K562 (cell line): Measurements from ENCODE around the gene CAV1. TPM values are rescaled to one million over a fixed set of nuclear protein-coding genes. Genes with fewer than 3 reads are reported as not detected.

Experiments
- ATAC-seq: fragments of 200-7000 bp; cut with Tn5 transposase; 3 replicates; pipeline ENCODE4 v1.9.1; 2020; ENCODE audit warnings: moderate library complexity
- BruUV-seq: library from RNA; stranded (reverse); fragments of 400-500 nt; replicated peaks from 2 replicates; lab custom pipeline; 2021; lab: Mats Ljungman, UMichigan
- CTCF ChIA-PET: fragments of 300-600 bp; formaldehyde crosslinking; extraction: SDS; loops from one replicate; lab custom pipeline; 2021; ENCODE audit warnings: low intra/inter-chr PET ratio; lab: Yijun Ruan, JAX
- POLR2A ChIA-PET: fragments of 300-600, 350-650 bp; sonication (Branson Sonifier 250); formaldehyde crosslinking; extraction: SDS; loops from one replicate; lab custom pipeline; 2021; ENCODE audit warnings: antibody characterized with exemption, inconsistent platforms; lab: Yijun Ruan, JAX
- DNase-seq, 4 experiments: peaks; one replicate each; pipeline versions ENCODE4 v3.0.0 to v3.0.0-alpha.2; 2011 to 2018; ENCODE audit warnings: low spot score in 3 of 4, mixed read lengths in 3 of 4; ENCODE audit errors: extremely low read depth in 1 of 4
- FAIRE-seq: peaks from 2 replicates; lab custom pipeline; 2011; peaks lifted over from hg19 to GRCh38; lab: Jason Lieb, UNC
- H2AFZ ChIP-seq: 2 replicates; pipeline ENCODE4 v1.6.0; 2011; ENCODE audit warnings: low read depth, low read length, control low read depth, inconsistent platforms
- H3K27ac ChIP-seq: fragments of 200-600 bp; 3 replicates; pipeline ENCODE4 v1.8.0; 2011; ENCODE audit warnings: low read depth, mild to moderate bottlenecking, control low read depth, inconsistent platforms, low read length, moderate library complexity, mixed read lengths; ENCODE audit errors: extremely low read depth
- H3K27me3 ChIP-seq, 2 experiments: fragments of 300-600 bp in 1 of 2; 2 replicates in 1 of 2; 3 replicates in 1 of 2; pipeline versions ENCODE4 v1.6.0 to v1.8.0; 2011; ENCODE audit warnings: inconsistent platforms in 2 of 2, low read length in 2 of 2, mild to moderate bottlenecking in 1 of 2, mixed read lengths in 1 of 2, moderate library complexity in 1 of 2; ENCODE audit not compliant: control insufficient read depth in 2 of 2, insufficient read depth in 2 of 2
- H3K36me3 ChIP-seq: fragments of 300-600 bp; 3 replicates; pipeline ENCODE4 v1.8.0; 2011; ENCODE audit warnings: mild to moderate bottlenecking, low read length, inconsistent platforms; ENCODE audit not compliant: control insufficient read depth, insufficient read depth
- H3K4me1 ChIP-seq, 2 experiments: fragments of 200-600 bp in 1 of 2; replicated peaks in 1 of 2; 2 replicates in 1 of 2; 3 replicates in 1 of 2; pipeline versions ENCODE4 v1.5.1 to v1.8.0; 2011; ENCODE audit warnings: inconsistent platforms in 2 of 2, low read length in 2 of 2, mild to moderate bottlenecking in 1 of 2, mixed read lengths in 1 of 2, moderate library complexity in 1 of 2; ENCODE audit not compliant: control insufficient read depth in 2 of 2, insufficient read depth in 2 of 2
- H3K4me2 ChIP-seq: 2 replicates; pipeline ENCODE4 v1.6.1; 2011; ENCODE audit warnings: low read length, control low read depth, inconsistent platforms, mixed read lengths; ENCODE audit not compliant: insufficient read depth
- H3K4me3 ChIP-seq: fragments of 200-600 bp; sonication (generic), shearing (Covaris generic); 2 replicates; pipeline ENCODE4 v1.5.1; 2016; ENCODE audit warnings: control low read depth, inconsistent platforms
- H3K79me2 ChIP-seq: fragments of 200-600 bp; 3 replicates; pipeline ENCODE4 v1.8.0; 2011; ENCODE audit warnings: low read length, inconsistent platforms; ENCODE audit not compliant: control insufficient read depth, insufficient read depth
- H3K9ac ChIP-seq, 2 experiments: 2 replicates each; pipeline versions ENCODE4 v1.6.0 to v1.6.1; 2011; ENCODE audit warnings: low read depth in 2 of 2, low read length in 2 of 2, control low read depth in 1 of 2, inconsistent platforms in 1 of 2, mild to moderate bottlenecking in 1 of 2, mixed read lengths in 1 of 2; ENCODE audit not compliant: insufficient read depth in 1 of 2
- H3K9me1 ChIP-seq: one replicate; pipeline ENCODE4 v1.6.0; 2011; ENCODE audit warnings: inconsistent platforms, mild to moderate bottlenecking, low read length, moderate library complexity; ENCODE audit not compliant: control insufficient read depth, insufficient read depth
- H3K9me3 ChIP-seq: replicated peaks from 2 replicates; pipeline ENCODE4 v1.5.1; 2011; ENCODE audit warnings: low read depth, low read length, inconsistent platforms; ENCODE audit not compliant: control insufficient read depth, insufficient read depth
- H4K20me1 ChIP-seq: replicated peaks from 2 replicates; pipeline ENCODE4 v1.6.1; 2011; ENCODE audit warnings: low read length, inconsistent platforms, mixed read lengths; ENCODE audit not compliant: control insufficient read depth, insufficient read depth
- ESRRB ChIP-seq: fragments of 250-450 bp; sonication (Bioruptor Pico); IDR thresholded peaks from 2 replicates; pipeline ENCODE4 v1.5.0; 2020; ENCODE audit warnings: mild to moderate bottlenecking, moderate library complexity, borderline replicate concordance
- HLTF ChIP-seq: fragments of 450-650 bp; IDR thresholded peaks from 2 replicates; pipeline ENCODE4 v1.6.1; 2016
- KLF6 ChIP-seq: fragments of 250-450 bp; sonication (Bioruptor Pico); IDR thresholded peaks from 2 replicates; pipeline ENCODE4 v1.4.0; 2020; ENCODE audit warnings: mild to moderate bottlenecking, moderate library complexity, borderline replicate concordance
- TBP ChIP-seq: optimal IDR thresholded peaks from 2 replicates; pipeline ENCODE3; 2011; ENCODE audit warnings: low read depth, low read length, improper control_type of control experiment
- ZBTB1 ChIP-seq: sonication (generic); formaldehyde crosslinking; IDR thresholded peaks from 2 replicates; pipeline ENCODE4 v1.8.1; 2023; ENCODE audit warnings: missing genetic modification reagents, low read depth, mild to moderate bottlenecking, borderline replicate concordance
- ZNF175 ChIP-seq: fragments of 200-800 bp; sonication (Bioruptor generic); IDR thresholded peaks from 2 replicates; pipeline ENCODE4 v1.6.1; 2016; ENCODE audit warnings: low read depth, mild to moderate bottlenecking, missing genetic modification characterization, missing compliant biosample characterization
- WGBS: fragments of 100-300 bp; shearing (Covaris generic); methylation state at CpG from one replicate; pipeline ENCODE4 v1.1.6; 2016; ENCODE audit warnings: low coverage, mixed read lengths; ENCODE audit not compliant: insufficient coverage; ENCODE audit errors: missing lambda C conversion rate; 5-methylcytosine and 5-hydroxymethylcytosine counted together
- in situ Hi-C: fragments of 300-500 bp; cut with MboI; formaldehyde crosslinking; loops from 4 replicates; pipeline ENCODE4 v1.15.0; 2018; ENCODE audit warnings: inconsistent platforms, mixed read lengths
- intact Hi-C: fragments of 100-400 bp; cut with micrococcal nuclease; formaldehyde crosslinking; loops from 2 replicates; pipeline ENCODE4 v1.14.2; 2022
- polyA plus RNA-seq, 8 experiments: library from polyadenylated mRNA; depleted of rRNA in 4 of 8; stranded (reverse) in 5 of 8; unstranded in 3 of 8; fragments of >200 nt; fragmentation: Nextera tagmentation in 2 of 8; fragmentation: Illumina TruSeq in 1 of 8; extraction: Ambion mirVana in 2 of 8; extraction: Trizol in 1 of 8; gene quantifications; 2 replicates each; pipeline versions ENCODE4 v1.2.1 to v1.2.3, GENCODE V29; 2011 to 2014; ENCODE audit warnings: inconsistent platforms in 1 of 8, missing spikeins in 1 of 8
- total RNA-seq, 7 experiments: library from RNA; depleted of rRNA in 6 of 7; stranded (reverse); fragments of >200 nt in 6 of 7; fragmentation: Illumina TruSeq in 2 of 7; extraction: Trizol in 2 of 7; gene quantifications; 2 replicates each; pipeline versions ENCODE4 v1.2.1 to v1.2.3, GENCODE V29; 2011 to 2021; ENCODE audit warnings: low replicate concordance in 1 of 7
- TF ChIP-seq, protein P1 (sequence below): fragments of 450-650 bp; formaldehyde crosslinking; IDR thresholded peaks from 2 replicates; pipeline ENCODE4 v1.4.0; 2020; ENCODE audit warnings: mild to moderate bottlenecking, moderate library complexity
- TF ChIP-seq, protein P2 (sequence below): fragments of 450-650 bp; conservative IDR thresholded peaks from 2 replicates; pipeline ENCODE4 v1.6.1; 2016; ENCODE audit warnings: missing genetic modification characterization, low read depth, mild to moderate bottlenecking, control low read depth, missing compliant biosample characterization
- TF ChIP-seq, protein P3 (sequence below): fragments of 250-450 bp; sonication (Bioruptor Pico); IDR thresholded peaks from 2 replicates; pipeline ENCODE4 v1.8.0; 2022; ENCODE audit warnings: inconsistent platforms, mild to moderate bottlenecking, moderate library complexity, borderline replicate concordance
- TF ChIP-seq, protein P4 (sequence below): fragments of 450-650 bp; IDR thresholded peaks from 2 replicates; pipeline ENCODE4 v1.6.1; 2018; ENCODE audit not compliant: partially characterized antibody
- TF ChIP-seq, protein P5 (sequence below): fragments of 450-650 bp; IDR thresholded peaks from 2 replicates; pipeline ENCODE4 v1.7.0; 2016; ENCODE audit warnings: borderline replicate concordance

The CAV1 gene
- total and polyA plus RNA-seq, 9 of the 15 experiments (the other 6 are each of a cell fraction or from before 2014, with no cell fraction given) = 0.08 to 1.5 (median 0.63) TPM

DNA sequence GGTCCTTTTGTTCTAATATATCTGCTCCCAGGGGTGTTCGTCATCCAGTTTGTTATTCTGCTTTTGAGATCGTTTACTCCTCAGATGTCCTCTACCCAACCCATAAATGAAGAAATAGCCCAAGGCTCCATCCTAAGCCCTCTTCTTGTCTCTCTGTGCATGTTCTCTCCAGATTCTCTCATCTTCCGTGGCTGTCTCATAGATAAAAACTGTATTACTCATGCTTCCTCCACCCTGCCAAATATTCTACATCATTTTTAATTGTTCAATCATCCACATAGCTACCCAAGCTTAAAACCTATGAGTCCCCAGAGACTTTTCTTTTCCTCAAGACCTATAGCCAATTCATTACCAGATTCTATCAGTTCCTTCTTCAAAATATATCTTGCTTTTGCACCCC is 44.9 kb downstream of the CAV1 start:
- no peaks in the 10 kb centered on the region for H3K79me2 ChIP-seq
- no peak overlapping the region for H3K27ac ChIP-seq
- intact Hi-C loops (no loop called here), in situ Hi-C loops (no loop called here)
- H3K4me3 ChIP-seq = no peak overlapping the region
- H2AFZ ChIP-seq = no peak overlapping the region
- TF ChIP-seq KLF6 (CRISPR knock-in tag) (no peak), ZBTB1 (CRISPR knock-in tag) (no peak), ZNF175 (no peak), ESRRB (CRISPR knock-in tag) (no peak), HLTF (no peak), TBP (no peak)
- TF ChIP-seq, protein P1, sequence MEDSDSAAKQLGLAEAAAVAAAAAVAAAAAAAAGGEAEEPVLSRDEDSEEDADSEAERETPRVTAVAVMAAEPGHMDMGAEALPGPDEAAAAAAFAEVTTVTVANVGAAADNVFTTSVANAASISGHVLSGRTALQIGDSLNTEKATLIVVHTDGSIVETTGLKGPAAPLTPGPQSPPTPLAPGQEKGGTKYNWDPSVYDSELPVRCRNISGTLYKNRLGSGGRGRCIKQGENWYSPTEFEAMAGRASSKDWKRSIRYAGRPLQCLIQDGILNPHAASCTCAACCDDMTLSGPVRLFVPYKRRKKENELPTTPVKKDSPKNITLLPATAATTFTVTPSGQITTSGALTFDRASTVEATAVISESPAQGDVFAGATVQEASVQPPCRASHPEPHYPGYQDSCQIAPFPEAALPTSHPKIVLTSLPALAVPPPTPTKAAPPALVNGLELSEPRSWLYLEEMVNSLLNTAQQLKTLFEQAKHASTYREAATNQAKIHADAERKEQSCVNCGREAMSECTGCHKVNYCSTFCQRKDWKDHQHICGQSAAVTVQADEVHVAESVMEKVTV (CRISPR knock-in tag) = no peak
- TF ChIP-seq, protein P2, sequence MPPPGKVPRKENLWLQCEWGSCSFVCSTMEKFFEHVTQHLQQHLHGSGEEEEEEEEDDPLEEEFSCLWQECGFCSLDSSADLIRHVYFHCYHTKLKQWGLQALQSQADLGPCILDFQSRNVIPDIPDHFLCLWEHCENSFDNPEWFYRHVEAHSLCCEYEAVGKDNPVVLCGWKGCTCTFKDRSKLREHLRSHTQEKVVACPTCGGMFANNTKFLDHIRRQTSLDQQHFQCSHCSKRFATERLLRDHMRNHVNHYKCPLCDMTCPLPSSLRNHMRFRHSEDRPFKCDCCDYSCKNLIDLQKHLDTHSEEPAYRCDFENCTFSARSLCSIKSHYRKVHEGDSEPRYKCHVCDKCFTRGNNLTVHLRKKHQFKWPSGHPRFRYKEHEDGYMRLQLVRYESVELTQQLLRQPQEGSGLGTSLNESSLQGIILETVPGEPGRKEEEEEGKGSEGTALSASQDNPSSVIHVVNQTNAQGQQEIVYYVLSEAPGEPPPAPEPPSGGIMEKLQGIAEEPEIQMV = no peak
- TF ChIP-seq, protein P3, sequence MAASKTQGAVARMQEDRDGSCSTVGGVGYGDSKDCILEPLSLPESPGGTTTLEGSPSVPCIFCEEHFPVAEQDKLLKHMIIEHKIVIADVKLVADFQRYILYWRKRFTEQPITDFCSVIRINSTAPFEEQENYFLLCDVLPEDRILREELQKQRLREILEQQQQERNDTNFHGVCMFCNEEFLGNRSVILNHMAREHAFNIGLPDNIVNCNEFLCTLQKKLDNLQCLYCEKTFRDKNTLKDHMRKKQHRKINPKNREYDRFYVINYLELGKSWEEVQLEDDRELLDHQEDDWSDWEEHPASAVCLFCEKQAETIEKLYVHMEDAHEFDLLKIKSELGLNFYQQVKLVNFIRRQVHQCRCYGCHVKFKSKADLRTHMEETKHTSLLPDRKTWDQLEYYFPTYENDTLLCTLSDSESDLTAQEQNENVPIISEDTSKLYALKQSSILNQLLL = no peak
- TF ChIP-seq, protein P4, sequence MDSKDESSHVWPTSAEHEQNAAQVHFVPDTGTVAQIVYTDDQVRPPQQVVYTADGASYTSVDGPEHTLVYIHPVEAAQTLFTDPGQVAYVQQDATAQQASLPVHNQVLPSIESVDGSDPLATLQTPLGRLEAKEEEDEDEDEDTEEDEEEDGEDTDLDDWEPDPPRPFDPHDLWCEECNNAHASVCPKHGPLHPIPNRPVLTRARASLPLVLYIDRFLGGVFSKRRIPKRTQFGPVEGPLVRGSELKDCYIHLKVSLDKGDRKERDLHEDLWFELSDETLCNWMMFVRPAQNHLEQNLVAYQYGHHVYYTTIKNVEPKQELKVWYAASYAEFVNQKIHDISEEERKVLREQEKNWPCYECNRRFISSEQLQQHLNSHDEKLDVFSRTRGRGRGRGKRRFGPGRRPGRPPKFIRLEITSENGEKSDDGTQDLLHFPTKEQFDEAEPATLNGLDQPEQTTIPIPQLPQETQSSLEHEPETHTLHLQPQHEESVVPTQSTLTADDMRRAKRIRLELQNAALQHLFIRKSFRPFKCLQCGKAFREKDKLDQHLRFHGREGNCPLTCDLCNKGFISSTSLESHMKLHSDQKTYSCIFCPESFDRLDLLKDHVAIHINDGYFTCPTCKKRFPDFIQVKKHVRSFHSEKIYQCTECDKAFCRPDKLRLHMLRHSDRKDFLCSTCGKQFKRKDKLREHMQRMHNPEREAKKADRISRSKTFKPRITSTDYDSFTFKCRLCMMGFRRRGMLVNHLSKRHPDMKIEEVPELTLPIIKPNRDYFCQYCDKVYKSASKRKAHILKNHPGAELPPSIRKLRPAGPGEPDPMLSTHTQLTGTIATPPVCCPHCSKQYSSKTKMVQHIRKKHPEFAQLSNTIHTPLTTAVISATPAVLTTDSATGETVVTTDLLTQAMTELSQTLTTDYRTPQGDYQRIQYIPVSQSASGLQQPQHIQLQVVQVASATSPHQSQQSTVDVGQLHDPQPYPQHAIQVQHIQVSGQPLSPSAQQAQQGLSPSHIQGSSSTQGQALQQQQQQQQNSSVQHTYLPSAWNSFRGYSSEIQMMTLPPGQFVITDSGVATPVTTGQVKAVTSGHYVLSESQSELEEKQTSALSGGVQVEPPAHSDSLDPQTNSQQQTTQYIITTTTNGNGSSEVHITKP = no peak
- TF ChIP-seq, protein P5, sequence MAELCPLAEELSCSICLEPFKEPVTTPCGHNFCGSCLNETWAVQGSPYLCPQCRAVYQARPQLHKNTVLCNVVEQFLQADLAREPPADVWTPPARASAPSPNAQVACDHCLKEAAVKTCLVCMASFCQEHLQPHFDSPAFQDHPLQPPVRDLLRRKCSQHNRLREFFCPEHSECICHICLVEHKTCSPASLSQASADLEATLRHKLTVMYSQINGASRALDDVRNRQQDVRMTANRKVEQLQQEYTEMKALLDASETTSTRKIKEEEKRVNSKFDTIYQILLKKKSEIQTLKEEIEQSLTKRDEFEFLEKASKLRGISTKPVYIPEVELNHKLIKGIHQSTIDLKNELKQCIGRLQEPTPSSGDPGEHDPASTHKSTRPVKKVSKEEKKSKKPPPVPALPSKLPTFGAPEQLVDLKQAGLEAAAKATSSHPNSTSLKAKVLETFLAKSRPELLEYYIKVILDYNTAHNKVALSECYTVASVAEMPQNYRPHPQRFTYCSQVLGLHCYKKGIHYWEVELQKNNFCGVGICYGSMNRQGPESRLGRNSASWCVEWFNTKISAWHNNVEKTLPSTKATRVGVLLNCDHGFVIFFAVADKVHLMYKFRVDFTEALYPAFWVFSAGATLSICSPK = no peak
- no peaks in the 10 kb centered on the region for H3K9me1 ChIP-seq
- 2% methylated on average over 3 of the region's 3 CpGs for WGBS
- H3K9me3 ChIP-seq = no peaks in the 10 kb centered on the region
- DNase-seq (no peak), FAIRE-seq (no peak), ATAC-seq (no peak)
- no peak overlapping the region for H3K4me2 ChIP-seq
- H3K9ac ChIP-seq = no peak overlapping the region
- no TSS peak for BruUV-seq
- H3K27me3 ChIP-seq = no peaks in the 10 kb centered on the region
- CTCF ChIA-PET = no interaction called here
- H3K4me1 ChIP-seq = no peaks in the 10 kb centered on the region
- POLR2A ChIA-PET = no interaction called here
- no peaks in the 10 kb centered on the region for H3K36me3 ChIP-seq
- H4K20me1 ChIP-seq = no peaks in the 10 kb centered on the region
